ENCODE data around the gene IFNA5.

IFNA5 gene

GRCh38 chr9:21305213-21305612, at the start of gene IFNA5:
IFNA5 (minus strand) TSS chr9:21305313; CDS start chr9:21305256, 57 bp downstream.
- DNase-seq, result no peak

DNA sequence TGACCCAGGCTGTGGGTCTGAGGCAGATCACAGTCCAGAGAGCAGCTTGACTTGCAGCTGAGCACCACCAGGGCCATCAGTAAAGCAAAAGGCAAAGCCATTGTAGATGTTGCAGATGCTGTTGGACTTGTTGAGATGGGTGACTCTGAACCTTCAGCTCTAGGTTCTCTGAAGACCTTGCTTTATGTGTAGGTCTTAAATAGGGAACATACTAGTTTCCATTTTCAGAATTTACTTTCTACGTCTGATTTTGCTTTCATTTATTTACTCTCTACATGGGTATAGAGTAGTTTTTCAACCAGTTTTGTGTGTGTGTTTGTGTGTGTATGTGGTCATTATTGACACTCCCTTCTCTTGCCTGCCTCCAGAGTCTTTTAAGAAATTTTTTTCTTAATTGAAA, 45.7 kb upstream of the IFNA5 start, which contains the start of gene IFNA6:
Gene IFNA6, minus strand, starts transcription at position 101 of the 400 bp plus-strand sequence. Its CDS starts 0 bp downstream, at position 101.
- DNase-seq, result no peak

- no peak for DNase-seq
Measured at GRCh38 chr9:21348430-21348970, 43.4 kb upstream of the IFNA5 start.

- no peak for DNase-seq
Measured at GRCh38 chr9:21340735-21341134, 35.6 kb upstream of the IFNA5 start.

- DNase-seq, result no peak
Measured at GRCh38 chr9:21336457-21336856, 31.3 kb upstream of the IFNA5 start.

DNA sequence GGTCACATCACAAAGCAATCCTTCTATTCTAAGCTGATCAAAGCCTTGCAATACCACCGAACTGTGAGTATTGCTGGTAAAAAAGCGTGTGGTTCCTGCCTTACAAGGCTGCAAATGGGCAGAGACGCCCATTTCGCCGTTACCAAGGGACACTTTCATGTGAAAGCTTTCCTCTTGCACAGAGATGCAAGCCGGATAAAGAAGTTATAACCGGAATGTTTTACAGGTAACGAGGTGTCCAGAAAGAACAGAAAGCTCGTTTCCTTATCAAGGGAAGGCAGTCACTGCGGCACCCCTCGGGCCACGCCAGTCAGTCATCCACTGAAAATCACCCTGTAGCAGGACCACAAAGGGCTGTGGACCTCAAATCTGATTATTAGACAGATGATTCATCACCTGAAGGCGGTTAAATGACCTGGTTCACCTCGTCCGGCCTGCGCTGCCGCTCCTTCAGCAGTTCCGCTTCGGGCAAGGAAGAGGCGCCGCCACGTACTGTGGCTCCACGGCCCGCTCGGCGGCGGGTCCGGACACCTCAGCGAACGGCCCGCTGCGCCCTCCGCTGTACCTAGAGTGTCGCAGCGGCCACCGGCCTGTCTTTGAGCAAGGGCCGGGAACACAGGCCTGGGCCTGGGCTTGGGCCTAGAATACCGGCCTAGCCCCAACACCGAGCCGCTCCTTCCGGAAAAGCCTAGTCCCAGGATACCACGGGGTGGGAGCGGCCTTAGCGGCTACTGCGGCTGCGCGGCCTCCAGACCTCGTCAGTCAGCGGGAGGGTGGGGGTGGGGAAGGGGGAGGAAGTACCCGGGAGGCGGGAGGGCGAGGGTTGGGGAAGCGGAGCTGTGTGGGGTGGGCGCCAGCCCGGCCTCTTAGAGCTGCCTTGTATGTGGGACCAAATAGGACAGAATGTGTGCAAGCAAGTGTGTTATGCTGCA, 29.9 kb upstream of the IFNA5 start, which contains the start of gene KLHL9:
Gene KLHL9, minus strand, starts transcription at position 704 of the 932 bp plus-strand sequence. Its CDS starts 545 bp downstream, at position 159.
- DNase-seq, result peak; percentile 82

DNA sequence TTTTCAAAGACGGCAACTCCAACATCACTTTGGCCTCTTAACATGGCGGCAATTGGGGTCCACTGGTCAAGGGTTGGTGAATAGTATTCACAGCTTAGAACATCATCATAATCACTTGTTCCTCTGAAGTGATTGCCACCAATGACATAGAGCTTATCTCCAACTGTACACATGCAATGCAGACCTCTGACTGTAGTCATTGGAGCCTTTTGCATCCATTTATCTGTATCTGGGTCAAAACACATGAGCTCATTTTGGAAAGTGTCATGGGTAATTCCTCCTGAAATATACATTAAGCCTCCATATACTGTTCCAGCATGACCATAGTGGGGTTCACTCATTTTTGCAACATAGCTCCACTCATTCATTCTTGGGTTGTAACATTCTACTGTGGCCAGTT, 28.1 kb upstream of the IFNA5 start:
- no peak for DNase-seq

DNA sequence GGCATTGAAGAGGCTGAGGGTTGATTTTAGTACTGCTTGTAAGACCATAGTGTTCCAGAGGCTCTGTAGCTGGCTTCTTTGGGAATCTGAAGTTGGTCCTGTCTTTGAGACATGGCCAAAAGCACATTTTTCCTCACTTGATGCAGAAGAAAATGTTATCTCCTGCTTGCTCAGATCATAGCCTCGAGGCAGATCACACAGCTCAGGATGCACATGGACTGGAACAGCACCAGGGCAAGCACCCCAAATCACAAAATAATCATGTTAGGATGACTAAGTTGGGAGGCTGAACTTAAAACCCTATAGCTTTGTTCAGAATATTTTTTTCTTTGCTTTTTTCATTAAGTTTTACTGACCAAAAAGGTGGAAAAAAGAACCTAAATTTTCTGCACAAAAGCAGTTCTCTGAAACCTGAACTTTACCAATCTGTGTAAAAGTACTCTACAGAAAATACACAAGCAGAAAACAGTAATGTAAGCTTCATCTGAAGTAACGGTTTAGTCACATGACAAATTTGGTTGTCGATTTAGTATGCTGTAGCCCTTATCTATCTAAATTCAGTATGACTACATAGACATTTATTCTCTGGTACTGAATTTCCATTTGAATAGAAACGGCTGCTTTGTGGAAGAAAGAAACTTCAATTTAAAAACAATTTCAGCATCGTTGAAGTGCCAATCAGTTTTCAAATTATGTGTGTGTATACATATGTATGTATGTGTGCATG, 26.7 kb upstream of the IFNA5 start:
- DNase-seq, result no peak

GRCh38 chr9:21326526-21327139, 21.5 kb upstream of the IFNA5 start:
- peak; percentile 61 for DNase-seq

DNA sequence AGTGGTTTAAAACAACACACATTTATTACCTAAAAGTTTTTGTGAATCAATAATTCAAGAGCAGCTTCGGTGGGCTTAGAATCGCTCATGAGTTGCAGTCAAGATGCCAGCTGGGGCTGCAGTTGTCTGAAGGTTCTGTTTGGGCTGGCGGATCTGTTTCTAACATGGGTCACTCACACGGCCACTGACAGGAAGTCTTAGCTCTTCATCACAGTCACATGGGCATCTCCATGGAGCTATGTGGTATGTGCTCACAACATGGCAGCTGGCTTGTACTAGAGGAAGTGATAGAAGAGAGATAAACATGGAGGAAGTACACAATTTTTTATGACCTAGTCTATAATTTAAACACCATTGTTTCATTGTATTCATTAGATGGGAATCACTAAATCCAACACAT, 18.9 kb upstream of the IFNA5 start:
- no peak for DNase-seq

- no peak for DNase-seq
Measured at GRCh38 chr9:21322911-21323461, 17.9 kb upstream of the IFNA5 start.

- no peak for DNase-seq
Measured at GRCh38 chr9:21320465-21320864, 15.4 kb upstream of the IFNA5 start.

GRCh38 chr9:21317956-21318923, 13.1 kb upstream of the IFNA5 start:
- peak; percentile 57 for DNase-seq

DNA sequence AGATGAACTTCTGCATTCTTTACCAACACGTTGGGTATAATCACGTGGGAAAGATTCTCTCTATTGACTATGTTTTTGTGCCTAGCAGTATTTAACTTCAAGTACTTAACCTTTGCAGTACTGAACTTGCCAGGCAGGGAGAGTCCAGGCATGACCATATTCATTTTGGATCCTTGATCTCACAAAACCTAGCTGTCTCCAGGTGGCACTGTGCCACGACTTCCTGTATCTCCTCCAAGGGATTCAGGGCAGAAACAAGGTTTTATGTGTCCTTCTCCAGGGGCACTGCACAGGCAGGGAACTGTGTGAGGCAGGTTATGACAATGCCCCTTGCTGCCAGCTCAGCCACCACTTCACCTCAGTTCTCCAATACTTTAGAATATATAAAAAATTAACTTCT, 11.7 kb upstream of the IFNA5 start:
- peak; percentile 64 for DNase-seq

DNA sequence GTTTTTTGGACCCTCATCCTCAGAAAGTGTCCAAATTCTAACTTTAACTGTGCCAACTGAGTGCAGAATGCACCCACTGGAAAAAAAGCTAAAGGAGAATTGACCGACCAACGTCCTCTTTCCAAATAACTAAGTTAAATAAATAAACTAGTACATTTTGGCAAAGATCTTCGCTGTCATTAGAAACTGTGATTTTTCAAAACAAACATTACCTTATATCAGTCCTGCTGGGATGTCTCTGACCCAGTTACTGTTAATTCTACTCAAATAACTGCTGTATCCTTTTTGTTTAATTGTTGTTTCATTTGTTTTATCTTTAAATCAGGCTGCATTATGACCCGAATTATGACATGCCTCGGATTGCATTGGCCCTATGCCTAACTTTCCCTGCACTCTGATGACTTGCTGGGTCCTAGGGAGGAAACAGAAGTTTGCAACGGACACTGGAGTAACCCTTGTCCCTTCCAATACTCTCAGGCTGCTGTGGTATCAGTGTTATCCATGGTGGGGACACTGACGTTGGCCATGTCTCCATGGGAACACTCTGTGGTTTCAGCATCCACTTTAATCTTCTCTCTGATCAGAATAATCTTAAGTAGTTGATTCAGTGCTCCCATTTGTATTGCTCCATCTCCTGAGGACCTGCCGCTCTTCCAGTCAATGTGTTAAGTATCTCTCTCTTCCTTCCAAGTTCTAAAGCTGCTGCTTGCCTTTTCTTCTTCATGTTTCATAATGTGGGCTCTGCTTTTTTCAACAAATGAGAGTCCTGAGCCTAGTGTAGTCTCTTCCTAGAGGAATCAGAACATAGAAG, 11.1 kb upstream of the IFNA5 start:
- peak; percentile 64 for DNase-seq

- no peak for DNase-seq
Measured at GRCh38 chr9:21314152-21314551, 9.0 kb upstream of the IFNA5 start.

- no peak for DNase-seq
Measured at GRCh38 chr9:21311889-21312288, 6.8 kb upstream of the IFNA5 start.

- DNase-seq, result no peak
Measured at GRCh38 chr9:21295992-21296391, 9.1 kb downstream of the IFNA5 start.

DNA sequence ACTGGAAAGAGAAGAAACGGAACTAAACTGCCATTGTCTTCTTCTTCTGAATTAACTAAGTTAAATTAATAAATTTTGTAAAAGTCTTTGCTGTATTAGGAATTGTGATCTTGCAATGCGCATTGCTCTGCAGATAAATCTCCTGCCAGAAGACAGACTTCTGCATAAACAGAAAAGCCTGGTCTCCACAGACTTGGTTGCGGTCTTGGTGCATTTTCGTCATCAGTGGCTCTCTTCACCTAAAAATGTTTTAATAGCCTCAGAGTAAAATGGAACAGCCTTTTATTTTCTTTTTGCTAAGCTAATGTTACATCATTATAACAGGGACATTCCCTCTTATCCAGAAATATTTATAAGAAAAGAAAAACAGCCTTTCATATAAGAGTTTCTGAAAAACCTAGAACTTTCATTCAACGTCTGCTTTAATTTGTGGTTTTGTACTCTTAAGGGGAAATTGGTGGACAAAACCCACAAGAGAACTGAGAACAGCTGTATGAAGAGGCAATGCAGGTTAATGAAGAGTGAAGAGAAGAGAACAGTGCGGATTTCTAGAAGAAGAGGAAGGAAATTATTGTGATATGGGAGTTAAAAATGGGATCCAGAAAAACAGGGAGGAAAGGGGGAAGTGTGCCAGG, 10.1 kb downstream of the IFNA5 start:
- no peak for DNase-seq

- no peak for DNase-seq
Measured at GRCh38 chr9:21294364-21294774, 10.7 kb downstream of the IFNA5 start.
